Endothelial cell of umbilical vein (primary cell): Measurements from ENCODE around the gene COASY. TPM values are rescaled to one million over a fixed set of nuclear protein-coding genes. Genes with fewer than 3 reads are reported as not detected.

Source experiments
- BruUV-seq: library from RNA; stranded (reverse); fragments of 400-500 nt; replicated peaks from 2 replicates; lab custom pipeline; 2021; lab: Mats Ljungman, UMichigan
- CTCF ChIA-PET: fragments of 300-600, 350-600 bp; sonication (Branson Sonifier 250); formaldehyde crosslinking; loops from one replicate; lab custom pipeline; 2021; ENCODE audit warnings: antibody characterized with exemption, inconsistent platforms; lab: Charles Lee
- POLR2A ChIA-PET: fragments of 300-600, 350-600 bp; sonication (Branson Sonifier 250); formaldehyde crosslinking; loops from one replicate; lab custom pipeline; 2021; ENCODE audit warnings: antibody characterized with exemption, inconsistent platforms; lab: Charles Lee
- DNase-seq: peaks from one replicate; pipeline ENCODE4 v3.0.0-alpha.2; 2011; ENCODE audit warnings: low read depth, low spot score
- FAIRE-seq: peaks from 2 replicates; lab custom pipeline; 2011; peaks lifted over from hg19 to GRCh38; lab: Jason Lieb, UNC
- H2AFZ ChIP-seq: 2 replicates; pipeline ENCODE4 v1.6.0; 2012; ENCODE audit warnings: low read depth, low read length, control low read depth, inconsistent platforms
- H3K27ac ChIP-seq: 2 replicates; pipeline ENCODE4 v1.5.1; 2011; ENCODE audit warnings: low read depth, mild to moderate bottlenecking, control low read depth, low read length, moderate library complexity; ENCODE audit not compliant: insufficient read depth
- H3K27me3 ChIP-seq, 2 experiments: 2 replicates each; pipeline versions ENCODE4 v1.6.0 to v1.6.1; 2011; ENCODE audit warnings: low read length in 2 of 2, mixed read lengths in 1 of 2; ENCODE audit not compliant: control insufficient read depth in 2 of 2, insufficient read depth in 2 of 2
- H3K36me3 ChIP-seq, 2 experiments: 2 replicates in 1 of 2; 3 replicates in 1 of 2; pipeline ENCODE4 v1.5.1; 2011; ENCODE audit warnings: low read length in 2 of 2, mild to moderate bottlenecking in 1 of 2, moderate library complexity in 1 of 2; ENCODE audit not compliant: control insufficient read depth in 2 of 2, insufficient read depth in 2 of 2; ENCODE audit errors: extremely low read depth in 1 of 2
- H3K4me1 ChIP-seq: 3 replicates; pipeline ENCODE4 v1.5.1; 2011; ENCODE audit warnings: mild to moderate bottlenecking, low read length; ENCODE audit not compliant: control insufficient read depth, insufficient read depth; ENCODE audit errors: extremely low read depth
- H3K4me2 ChIP-seq: 2 replicates; pipeline ENCODE4 v1.6.1; 2011; ENCODE audit warnings: low read length, control low read depth, mixed read lengths; ENCODE audit not compliant: insufficient read depth
- H3K4me3 ChIP-seq, 3 experiments: fragments of 200-600 bp in 1 of 3; sonication (generic), shearing (Covaris generic) in 1 of 3; replicated peaks in 1 of 3; 2 replicates each; pipeline ENCODE4 v1.5.1; 2011 to 2016; ENCODE audit warnings: control low read depth in 3 of 3, low read length in 3 of 3, mild to moderate bottlenecking in 2 of 3, inconsistent platforms in 1 of 3, low read depth in 1 of 3, moderate library complexity in 1 of 3; ENCODE audit not compliant: insufficient read depth in 1 of 3
- H3K79me2 ChIP-seq: 2 replicates; pipeline ENCODE4 v1.6.0; 2012; ENCODE audit warnings: low read length, inconsistent platforms; ENCODE audit not compliant: control insufficient read depth, insufficient read depth
- H3K9ac ChIP-seq: replicated peaks from 2 replicates; pipeline ENCODE3; 2011; ENCODE audit warnings: low read length, control low read depth; ENCODE audit not compliant: insufficient read depth; ENCODE audit errors: extremely low read depth
- H3K9me1 ChIP-seq: replicated peaks from 3 replicates; pipeline ENCODE4 v1.6.0; 2011; ENCODE audit warnings: mild to moderate bottlenecking, low read length; ENCODE audit not compliant: control insufficient read depth, insufficient read depth; ENCODE audit errors: extremely low read depth
- H3K9me3 ChIP-seq: replicated peaks from 2 replicates; pipeline ENCODE4 v1.5.1; 2012; ENCODE audit warnings: low read length, inconsistent platforms; ENCODE audit not compliant: control insufficient read depth, insufficient read depth
- H4K20me1 ChIP-seq: replicated peaks from 2 replicates; pipeline ENCODE3; 2011; ENCODE audit warnings: mild to moderate bottlenecking, low read length; ENCODE audit not compliant: control insufficient read depth, insufficient read depth; ENCODE audit errors: extremely low read depth
- EZH2 ChIP-seq: IDR thresholded peaks from 2 replicates; pipeline ENCODE4 v1.6.1; 2012; ENCODE audit warnings: borderline replicate concordance, low read depth, mild to moderate bottlenecking, moderate library complexity, low read length, inconsistent platforms; ENCODE audit not compliant: severe bottlenecking
- FOS ChIP-seq: IDR thresholded peaks from 2 replicates; pipeline ENCODE4 v1.6.1; 2011; ENCODE audit warnings: mild to moderate bottlenecking, low read length, moderate library complexity, borderline replicate concordance; ENCODE audit not compliant: insufficient read depth
- GATA2 ChIP-seq: IDR thresholded peaks from 2 replicates; pipeline ENCODE4 v1.7.0; 2011; ENCODE audit warnings: low read depth, mild to moderate bottlenecking, moderate library complexity, mixed read lengths, low read length; ENCODE audit not compliant: insufficient read length, insufficient read depth
- JUN ChIP-seq: IDR thresholded peaks from 2 replicates; pipeline ENCODE4 v1.6.1; 2011; ENCODE audit warnings: borderline replicate concordance, low read depth; ENCODE audit not compliant: insufficient read length, insufficient read depth
- MYC ChIP-seq: IDR thresholded peaks from one replicate; pipeline ENCODE4 v1.6.1; 2011; ENCODE audit warnings: mild to moderate bottlenecking, low read depth, low read length
- POLR2A ChIP-seq: IDR thresholded peaks from 2 replicates; pipeline ENCODE4 v1.6.1; 2012; ENCODE audit warnings: low read depth, mild to moderate bottlenecking, control low read depth, low read length
- POLR2AphosphoS5 ChIP-seq: IDR thresholded peaks from 2 replicates; pipeline ENCODE4 v1.6.1; 2012; ENCODE audit warnings: low read depth, mild to moderate bottlenecking, control low read depth, low read length, moderate library complexity; ENCODE audit not compliant: insufficient read depth
- dilution Hi-C: fragments of 300-500 bp; cut with MboI; formaldehyde crosslinking; loops from one replicate; pipeline ENCODE4 v1.15.0; 2019; ENCODE audit warnings: low sequenced_read_pairs; ENCODE audit not compliant: extremely low pct_ligation_motif_present
- intact Hi-C: fragments of 100-400 bp; cut with micrococcal nuclease; formaldehyde crosslinking; loops from one replicate; pipeline ENCODE4 v1.10.0; 2022
- polyA plus RNA-seq, 4 experiments: library from polyadenylated mRNA; depleted of rRNA in 3 of 4; stranded (reverse) in 3 of 4; unstranded in 1 of 4; fragments of >200 nt; gene quantifications; 2 replicates each; pipeline versions ENCODE4 v1.2.1 to v1.2.3, GENCODE V29; 2011 to 2012; ENCODE audit warnings: missing spikeins in 1 of 4
- total RNA-seq: library from RNA; stranded (reverse); gene quantifications from 2 replicates; pipeline ENCODE4 v1.2.3, GENCODE V29; 2021
- TF ChIP-seq, protein P1 (sequence below): IDR thresholded peaks from 2 replicates; pipeline ENCODE4 v1.6.1; 2011; ENCODE audit not compliant: insufficient read depth, insufficient read length
- TF ChIP-seq, protein P2 (sequence below), 2 donors: IDR thresholded peaks; 1 replicate in 1 of 2; 2 replicates in 1 of 2; pipeline ENCODE4 v1.5.1; 2011; ENCODE audit warnings: low read length in 2 of 2, mild to moderate bottlenecking in 2 of 2, moderate library complexity in 2 of 2, control low read depth in 1 of 2, inconsistent platforms in 1 of 2, low read depth in 1 of 2; ENCODE audit not compliant: insufficient read depth in 1 of 2; ENCODE audit errors: extremely low read depth in 1 of 2

The COASY gene
- total and polyA plus RNA-seq, 2 donors (not counting 3 experiments of a cell fraction or from before 2014, with no cell fraction given) = 39.6 to 69.2 TPM

DNA sequence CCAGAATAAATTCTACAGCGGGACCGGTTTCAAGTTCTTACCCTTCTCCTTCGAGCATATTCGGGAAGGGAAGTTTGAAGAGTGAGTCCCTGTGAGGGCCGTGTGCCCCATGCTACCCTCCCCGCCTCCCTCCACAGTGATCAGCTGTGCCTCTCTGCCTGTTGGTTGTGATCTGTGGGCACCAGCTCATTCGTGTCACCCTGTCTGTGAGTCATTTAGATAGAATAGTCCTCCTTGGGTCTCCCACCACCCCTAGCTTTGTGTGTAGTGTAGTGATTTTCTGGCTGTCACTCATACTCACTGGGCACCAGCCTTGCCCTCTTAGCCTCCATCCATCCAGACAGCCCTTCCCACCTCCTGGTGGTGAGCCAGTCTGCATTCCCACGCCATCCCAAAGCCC, 40.9 kb upstream of the COASY start:
- no peak overlapping the region for H2AFZ ChIP-seq
- FAIRE-seq = no peak
- no peaks in the 10 kb centered on the region for H3K27me3 ChIP-seq
- CTCF ChIA-PET = interaction anchor here (1.1 to 5.4 kb wide), 7 partner anchors 27 to 299 kb away, joined by 3 to 190 read pairs (median 9); partner anchors contain the start of gene STAT3
- peak; percentile 39 for DNase-seq
- no peaks in the 10 kb centered on the region for H3K36me3 ChIP-seq
- no peaks in the 10 kb centered on the region for H3K9me1 ChIP-seq
- H4K20me1 ChIP-seq = no peaks in the 10 kb centered on the region
- peaks cover 59% of the 10 kb centered on the region for H3K4me1 ChIP-seq
- intact Hi-C loops (loop anchor here (10.0 kb wide), 2 partner anchors 386 to 496 kb away; partner anchors contain the start of gene NKIRAS2), dilution Hi-C loops (loop anchor here (25.0 kb wide), 1 partner anchor 184 kb away; no protein-coding TSS in a partner anchor)
- peak overlapping the region; percentile 97 for H3K9ac ChIP-seq
- no TSS peak for BruUV-seq
- H3K4me2 ChIP-seq = peak overlapping the region; percentile 48
- H3K4me3 ChIP-seq = no peak overlapping the region
- H3K9me3 ChIP-seq = no peaks in the 10 kb centered on the region
- POLR2A ChIA-PET = interaction anchor here (1.7 to 4.5 kb wide), 3 partner anchors 98 to 209 kb away, joined by 5 to 38 read pairs (median 17); partner anchors contain the start of gene CAVIN1
- H3K79me2 ChIP-seq = no peaks in the 10 kb centered on the region
- TF ChIP-seq JUN (no peak), EZH2 (no peak), MYC (no peak), FOS (no peak), POLR2AphosphoS5 (no peak), POLR2A (no peak), GATA2 (no peak)
- TF ChIP-seq, protein P1, sequence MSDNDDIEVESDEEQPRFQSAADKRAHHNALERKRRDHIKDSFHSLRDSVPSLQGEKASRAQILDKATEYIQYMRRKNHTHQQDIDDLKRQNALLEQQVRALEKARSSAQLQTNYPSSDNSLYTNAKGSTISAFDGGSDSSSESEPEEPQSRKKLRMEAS = no peak
- TF ChIP-seq, protein P2, sequence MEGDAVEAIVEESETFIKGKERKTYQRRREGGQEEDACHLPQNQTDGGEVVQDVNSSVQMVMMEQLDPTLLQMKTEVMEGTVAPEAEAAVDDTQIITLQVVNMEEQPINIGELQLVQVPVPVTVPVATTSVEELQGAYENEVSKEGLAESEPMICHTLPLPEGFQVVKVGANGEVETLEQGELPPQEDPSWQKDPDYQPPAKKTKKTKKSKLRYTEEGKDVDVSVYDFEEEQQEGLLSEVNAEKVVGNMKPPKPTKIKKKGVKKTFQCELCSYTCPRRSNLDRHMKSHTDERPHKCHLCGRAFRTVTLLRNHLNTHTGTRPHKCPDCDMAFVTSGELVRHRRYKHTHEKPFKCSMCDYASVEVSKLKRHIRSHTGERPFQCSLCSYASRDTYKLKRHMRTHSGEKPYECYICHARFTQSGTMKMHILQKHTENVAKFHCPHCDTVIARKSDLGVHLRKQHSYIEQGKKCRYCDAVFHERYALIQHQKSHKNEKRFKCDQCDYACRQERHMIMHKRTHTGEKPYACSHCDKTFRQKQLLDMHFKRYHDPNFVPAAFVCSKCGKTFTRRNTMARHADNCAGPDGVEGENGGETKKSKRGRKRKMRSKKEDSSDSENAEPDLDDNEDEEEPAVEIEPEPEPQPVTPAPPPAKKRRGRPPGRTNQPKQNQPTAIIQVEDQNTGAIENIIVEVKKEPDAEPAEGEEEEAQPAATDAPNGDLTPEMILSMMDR (IDR thresholded peaks at IDR 0.05; ENCODE audit: extremely low read depth in 1 of 2, insufficient read depth in 1 of 2, low read depth in 1 of 2, low read length in 2 of 2) = no peak
- peak overlapping the region; percentile 100 for H3K27ac ChIP-seq
